Mucosa of descending colon (tissue), 3 donors: ENCODE results near the gene TENM4. TPM values are rescaled to one million over a fixed set of nuclear protein-coding genes. Genes with fewer than 3 reads are reported as not detected.

Source experiments
- ATAC-seq: fragments of 200-7000 bp; cut with Tn5 transposase; one replicate; pipeline ENCODE4 v1.9.1; 2020; ENCODE audit warnings: mild to moderate bottlenecking, moderate library complexity
- DNase-seq, 3 donors: peaks; one replicate each; pipeline ENCODE4 v3.0.0-alpha.2; 2020
- H3K36me3 ChIP-seq: fragments of 200-600 bp; one replicate; pipeline ENCODE4 v1.8.0; 2021; ENCODE audit warnings: low read depth, mild to moderate bottlenecking
- H3K4me1 ChIP-seq: fragments of 200-600 bp; one replicate; pipeline ENCODE4 v1.8.0; 2021; ENCODE audit warnings: low read depth, mild to moderate bottlenecking
- H3K4me3 ChIP-seq: fragments of 200-600 bp; one replicate; pipeline ENCODE4 v1.8.0; 2021; ENCODE audit warnings: mild to moderate bottlenecking
- H3K9me3 ChIP-seq: fragments of 200-600 bp; one replicate; pipeline ENCODE4 v1.8.0; 2021; ENCODE audit warnings: mild to moderate bottlenecking
- CTCF ChIP-seq: fragments of 200-600 bp; IDR thresholded peaks from one replicate; pipeline ENCODE4 v1.8.0; 2022; ENCODE audit warnings: antibody characterized with exemption, mild to moderate bottlenecking
- intact Hi-C, 2 donors: fragments of 100-400 bp; cut with DNase I in 1 of 2; cut with micrococcal nuclease in 1 of 2; formaldehyde crosslinking; loops; one replicate each; pipeline versions ENCODE4 v1.11.0 to v1.11.1; 2022; cut with DNase I, micrococcal nuclease
- total RNA-seq, 3 donors: library from RNA; stranded (reverse); fragmentation: NEBNext Ultra II Directional in 2 of 3; extraction: Animal tissue kit (Norgen Biotek cat#: 25700) in 2 of 3; gene quantifications; one replicate each; pipeline versions ENCODE4 v1.2.1 to v1.2.4, GENCODE V29; 2021 to 2023
- donor health status: DM: no; HTN: no; CAD: no; lungs with moderate emphysema.
- donor health status: DM: no; HTN: no; CAD: no.
- donor health status: DM: no; HTN: yes; CAD: no.

TENM4 gene
- total RNA-seq, 3 donors from 2014 or later, result 0.70 to 1.6 (median 1.2) TPM

GRCh38 chr11:79047980-79048379 lies 392.9 kb downstream of the TENM4 start:
- no peak for TF ChIP-seq CTCF
- intact Hi-C loops, result no loop called here
- H3K4me1 ChIP-seq, result no peaks in the 10 kb centered on the region

DNA sequence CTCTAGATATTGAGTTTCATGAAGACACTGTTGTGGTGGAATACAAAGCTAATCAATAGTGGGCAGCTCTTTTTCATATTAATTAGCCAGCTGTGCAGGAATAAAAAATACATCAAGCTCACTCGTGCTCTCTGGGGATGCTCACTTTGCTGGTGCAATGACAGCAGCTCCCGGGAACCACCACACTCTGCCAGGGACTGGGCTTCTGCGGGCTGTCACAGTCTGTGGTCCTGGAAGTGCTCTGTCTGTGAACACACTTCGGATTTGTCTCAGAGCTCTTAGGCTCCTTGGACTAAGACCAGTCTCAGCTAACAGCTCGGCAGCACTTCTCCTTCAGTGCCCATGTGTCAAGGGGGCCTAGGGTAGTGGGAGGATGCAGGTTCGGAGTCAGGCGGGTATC lies 393.5 kb downstream of the TENM4 start:
- no peaks in the 10 kb centered on the region for H3K36me3 ChIP-seq
- no peak overlapping the region for H3K4me3 ChIP-seq
- intact Hi-C loops, result no loop called here
- DNase-seq (no peak), ATAC-seq (no peak)
- no peaks in the 10 kb centered on the region for H3K4me1 ChIP-seq
- H3K9me3 ChIP-seq, result no peaks in the 10 kb centered on the region
- TF ChIP-seq CTCF, result no peak

More at GRCh38 chr11:79047980-79048379, 392.9 kb downstream of the TENM4 start:
- H3K36me3 ChIP-seq, result no peaks in the 10 kb centered on the region
- H3K4me3 ChIP-seq, result no peak overlapping the region
- no peak for DNase-seq
- ATAC-seq, result no peak
- no peaks in the 10 kb centered on the region for H3K9me3 ChIP-seq

- Histone ChIP-seq H3K9me3 (no peaks in the 10 kb centered on the region), H3K4me3 (no peak overlapping the region), H3K4me1 (no peaks in the 10 kb centered on the region), H3K36me3 (no peaks in the 10 kb centered on the region)
- intact Hi-C loops, result no loop called here
- no peak for TF ChIP-seq CTCF
- DNase-seq (no peak), ATAC-seq (no peak)
These were observed 394.5 kb downstream of the TENM4 start for GRCh38 chr11:79046366-79046765.

- no peaks in the 10 kb centered on the region for H3K36me3 ChIP-seq
- no peak for DNase-seq
- intact Hi-C loops, result no loop called here
- H3K4me3 ChIP-seq, result no peak overlapping the region
- H3K4me1 ChIP-seq, result no peaks in the 10 kb centered on the region
- ATAC-seq, result no peak
- TF ChIP-seq CTCF, result no peak
- H3K9me3 ChIP-seq, result no peaks in the 10 kb centered on the region
These were observed 395.0 kb downstream of the TENM4 start for GRCh38 chr11:79045800-79046304.

GRCh38 chr11:79045018-79045799 lies 395.6 kb downstream of the TENM4 start:
- H3K4me3 ChIP-seq, result no peak overlapping the region
- H3K4me1 ChIP-seq, result no peaks in the 10 kb centered on the region
- no peaks in the 10 kb centered on the region for H3K9me3 ChIP-seq
- ATAC-seq, result no peak
- intact Hi-C loops, result no loop called here
- DNase-seq, result no peak
- TF ChIP-seq CTCF, result no peak
- no peaks in the 10 kb centered on the region for H3K36me3 ChIP-seq
